Heart left ventricle (tissue), 13 donors: ENCODE measurements around the gene STRBP.

Experiments
- POLR2A ChIP-seq, 2 donors: fragments of 450-650 bp; IDR thresholded peaks; one replicate each; pipeline ENCODE4 v1.6.1; 2017; ENCODE audit warnings: antibody characterized with exemption in 2 of 2, mild to moderate bottlenecking in 2 of 2, moderate library complexity in 2 of 2
- TF ChIP-seq, protein P1 (sequence below), 12 donors: fragments of 200-600 bp; sonication (generic) in 4 of 12; IDR thresholded peaks; one replicate each; pipeline versions ENCODE4 v1.5.0 to v1.8.0; 2018 to 2022; ENCODE audit warnings: antibody characterized with exemption in 12 of 12, mild to moderate bottlenecking in 5 of 12
- donor health status: ischemic (EF 13 %, LVEDD 7.1; RV severe dilation, severe dysfunction).
- donor health status: DM: no; HTN: yes; CAD: no.
- donor health status: DM: no; HTN: no; CAD: no.
- donor health status: ischemic (EF 25% LVEDD 6.9; RV normal size, moderate dysfunction).
- donor health status: ischemic (EF 25% LVEDD 5.7; RV mildly dilated, moderate dysfunction).
- donor health status: ischemic (EF 35%, LVEDD 5.7; RV mildly dilated, moderate dysfunction).
- donor health status: nonischemic (EF 11% LVEDD 7.7; RV severe dilation, severe dysfunction).
- donor health status: DM: yes; HTN: yes; CAD: no.
- donor health status: PGD.
- donor health status: ischemic (EF 29% LVEDD 5.4; RV normal size, mild dysfunction).
- donor health status: nonischemic (EF 23%, LVEDD 6.1; RV moderate dilation, normal function).

GRCh38 chr9:123169926-123170325 lies 98.5 kb downstream of the STRBP start:
- TF ChIP-seq, protein P1, sequence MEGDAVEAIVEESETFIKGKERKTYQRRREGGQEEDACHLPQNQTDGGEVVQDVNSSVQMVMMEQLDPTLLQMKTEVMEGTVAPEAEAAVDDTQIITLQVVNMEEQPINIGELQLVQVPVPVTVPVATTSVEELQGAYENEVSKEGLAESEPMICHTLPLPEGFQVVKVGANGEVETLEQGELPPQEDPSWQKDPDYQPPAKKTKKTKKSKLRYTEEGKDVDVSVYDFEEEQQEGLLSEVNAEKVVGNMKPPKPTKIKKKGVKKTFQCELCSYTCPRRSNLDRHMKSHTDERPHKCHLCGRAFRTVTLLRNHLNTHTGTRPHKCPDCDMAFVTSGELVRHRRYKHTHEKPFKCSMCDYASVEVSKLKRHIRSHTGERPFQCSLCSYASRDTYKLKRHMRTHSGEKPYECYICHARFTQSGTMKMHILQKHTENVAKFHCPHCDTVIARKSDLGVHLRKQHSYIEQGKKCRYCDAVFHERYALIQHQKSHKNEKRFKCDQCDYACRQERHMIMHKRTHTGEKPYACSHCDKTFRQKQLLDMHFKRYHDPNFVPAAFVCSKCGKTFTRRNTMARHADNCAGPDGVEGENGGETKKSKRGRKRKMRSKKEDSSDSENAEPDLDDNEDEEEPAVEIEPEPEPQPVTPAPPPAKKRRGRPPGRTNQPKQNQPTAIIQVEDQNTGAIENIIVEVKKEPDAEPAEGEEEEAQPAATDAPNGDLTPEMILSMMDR (IDR thresholded peaks at IDR 0.05) = no peak
- TF ChIP-seq POLR2A (IDR thresholded peaks at IDR 0.05) = no peak
